ENCODE measurements around the gene BCDIN3D. TPM values are rescaled to one million over a fixed set of nuclear protein-coding genes. Genes with fewer than 3 reads are reported as not detected.

The BCDIN3D gene
- total and polyA plus RNA-seq, 11 donors = 1.6 to 3.9 (median 2.3) TPM

DNA sequence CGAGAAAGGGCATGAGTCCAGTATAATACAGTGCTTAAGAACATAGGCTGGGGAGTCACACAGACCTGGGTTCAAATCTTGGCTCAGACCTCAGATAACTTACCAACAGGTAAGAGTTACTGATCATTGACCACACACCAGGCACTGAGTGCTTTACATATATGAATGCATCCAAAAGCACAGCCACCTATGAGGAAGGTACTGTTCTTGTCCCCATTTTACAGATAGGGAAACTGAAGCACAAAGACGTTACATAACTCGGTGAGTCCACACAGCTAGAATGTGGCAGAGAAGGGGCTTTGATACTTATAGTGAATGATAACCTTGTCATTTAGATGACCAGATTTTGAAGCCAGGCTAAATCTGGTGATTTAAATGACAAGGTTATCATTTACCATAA is 33.2 kb upstream of the BCDIN3D start:
- Histone ChIP-seq H3K4me3 (no peak overlapping the region), H3K27ac (no peak overlapping the region), H3K9me3 (no peaks in the 10 kb centered on the region), H3K4me1 (peaks cover 0 to 13% (median 0%) of the 10 kb centered on the region in 12 donors), H3K36me3 (no peaks in the 10 kb centered on the region), H3K27me3 (no peaks in the 10 kb centered on the region)
- no peak for TF ChIP-seq CTCF (IDR thresholded peaks at IDR 0.05)
- DNase-seq (no peak), ATAC-seq (no peak)
- 93 to 97% (median 95%) methylated on average over 3 of the region's 3 CpGs for WGBS, 4 donors
- intact Hi-C loops (cut with DNase I) = loop anchor here in 1 of 10 donors (10.0 kb wide), 1 partner anchor 69 kb away; no protein-coding TSS in a partner anchor

DNA sequence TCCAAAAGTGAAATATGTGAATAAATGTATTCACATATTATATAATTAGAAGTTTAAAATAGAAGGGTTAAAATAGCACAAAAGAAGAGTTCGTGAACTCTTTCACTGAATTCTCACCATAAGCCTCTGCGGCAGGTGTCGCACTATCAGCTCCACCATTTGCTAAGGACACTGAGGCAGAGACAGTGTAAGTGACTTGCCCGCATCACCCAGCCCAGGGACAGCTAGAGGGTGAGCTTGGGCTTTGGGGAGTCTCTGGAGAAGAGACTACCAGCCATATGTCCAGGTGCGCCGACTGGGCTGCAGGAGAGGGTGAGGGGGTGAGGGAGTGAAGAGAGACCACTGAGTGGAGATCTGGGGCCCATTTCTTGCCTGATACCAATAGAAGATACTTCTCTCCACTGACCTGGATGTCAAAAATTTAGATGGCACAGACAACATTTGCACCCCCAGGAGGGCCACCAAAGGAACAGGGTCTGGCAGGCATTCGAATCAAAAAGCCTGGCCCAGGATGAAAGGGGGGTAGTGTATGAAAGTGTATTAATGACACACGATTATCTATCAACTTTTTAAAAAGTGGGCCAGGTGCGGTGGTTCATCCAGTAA is 32.3 kb upstream of the BCDIN3D start:
- WGBS, 4 donors = 92 to 96% (median 95%) methylated on average over 9 of the region's 9 CpGs
- TF ChIP-seq CTCF (IDR thresholded peaks at IDR 0.05) (no peak), POLR2A (IDR thresholded peaks at IDR 0.05) (no peak)
- ATAC-seq (no peak), DNase-seq (peak in 1 of 5 donors; percentile 8)
- Histone ChIP-seq H3K4me1 (peaks cover 0 to 13% (median 0%) of the 10 kb centered on the region in 12 donors), H3K27me3 (no peaks in the 10 kb centered on the region), H3K36me3 (no peaks in the 10 kb centered on the region), H3K4me3 (no peak overlapping the region), H3K9me3 (no peaks in the 10 kb centered on the region), H3K27ac (no peak overlapping the region)
- intact Hi-C loops (cut with DNase I) = loop anchor here in 1 of 10 donors (10.0 kb wide), 1 partner anchor 70 kb away; no protein-coding TSS in a partner anchor

DNA sequence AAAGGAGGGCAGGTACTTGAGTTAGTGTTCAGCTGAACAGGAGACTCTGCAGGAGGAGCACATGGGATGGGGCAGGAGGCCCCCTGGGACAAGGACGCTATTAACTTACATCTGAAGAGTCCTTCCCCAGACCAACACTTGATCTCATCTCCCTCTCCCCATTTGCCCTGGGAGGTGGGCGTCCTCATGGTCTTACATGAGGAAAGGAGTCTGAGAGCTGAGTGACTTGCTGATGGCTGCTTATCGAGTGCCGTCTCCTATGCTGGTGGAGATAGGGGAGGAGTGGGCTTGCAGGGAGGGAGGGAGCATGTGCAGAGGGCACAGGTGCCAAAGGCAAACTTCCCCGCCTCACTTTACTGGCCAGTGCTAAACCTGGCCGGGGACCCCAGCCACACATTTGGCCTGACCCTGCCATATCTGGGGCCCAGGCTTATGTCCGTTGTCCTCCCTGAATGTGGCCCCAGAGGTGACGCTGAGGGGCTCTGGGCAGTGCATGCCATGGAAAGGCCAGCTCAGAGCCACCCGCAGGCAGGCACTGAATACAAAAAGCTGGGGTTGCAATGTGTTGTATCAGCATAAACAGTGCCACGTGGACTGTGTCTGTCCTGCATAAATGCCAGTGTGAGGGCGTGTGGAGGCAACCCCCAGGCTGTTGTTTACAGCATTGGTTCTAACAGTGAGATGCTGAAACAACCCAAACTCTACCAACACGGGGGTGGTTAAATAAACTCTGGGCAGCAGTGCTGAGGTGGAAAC is 31.4 kb upstream of the BCDIN3D start:
- Histone ChIP-seq H3K9me3 (no peaks in the 10 kb centered on the region), H3K27me3 (no peaks in the 10 kb centered on the region), H3K4me1 (peaks cover 0 to 21% (median 8%) of the 10 kb centered on the region in 12 donors), H3K4me3 (no peak overlapping the region), H3K36me3 (no peaks in the 10 kb centered on the region), H3K27ac (no peak overlapping the region)
- WGBS, 4 donors = 73 to 80% (median 80%) methylated on average over 10 to 12 of the region's 12 CpGs
- TF ChIP-seq CTCF (IDR thresholded peaks at IDR 0.05) (no peak), POLR2A (IDR thresholded peaks at IDR 0.05) (no peak)
- peak in 1 of 5 donors; percentile 42 for DNase-seq
- intact Hi-C loops (cut with DNase I) = loop anchor here in 1 of 10 donors (5.0 to 10.0 kb wide), 2 partner anchors 70 to 183 kb away; partner anchors contain the start of gene ASIC1
- ATAC-seq = no peak

DNA sequence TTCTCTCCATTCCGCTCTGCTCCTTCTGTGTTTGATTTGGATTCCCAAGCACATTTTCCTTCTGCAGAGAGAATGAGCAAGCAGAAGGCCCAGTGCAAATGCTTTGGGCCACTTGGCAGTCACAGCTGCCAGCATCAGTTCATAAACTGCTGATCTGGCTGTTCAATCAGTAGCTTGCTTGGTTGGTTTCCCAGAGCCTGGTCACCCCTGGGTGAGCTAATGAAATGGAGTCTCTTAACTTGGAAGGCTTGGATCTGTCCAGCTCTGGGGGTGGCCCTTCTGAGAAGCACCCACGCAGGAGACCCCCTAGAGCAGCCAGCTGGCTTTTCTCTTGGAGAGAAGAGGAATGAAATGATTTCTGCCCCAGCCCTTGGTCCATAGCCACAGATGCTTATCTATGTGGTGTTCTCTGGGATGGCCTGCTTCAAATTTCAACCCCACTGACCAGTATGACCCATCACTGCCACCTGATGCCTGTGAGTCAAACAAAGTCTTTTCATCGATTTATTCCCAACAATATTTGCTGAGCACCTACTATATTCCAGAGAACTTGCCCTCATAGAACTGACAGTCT is 30.5 kb upstream of the BCDIN3D start:
- H3K4me3 ChIP-seq = no peak overlapping the region
- DNase-seq = peak in 1 of 5 donors; percentile 57
- TF ChIP-seq POLR2A (IDR thresholded peaks at IDR 0.05) = no peak
- no peak for TF ChIP-seq CTCF (IDR thresholded peaks at IDR 0.05)
- intact Hi-C loops (cut with DNase I) = loop anchor here in 1 of 10 donors (5.0 to 10.0 kb wide), 2 partner anchors 71 to 184 kb away; partner anchors contain the start of gene ASIC1
- H3K27me3 ChIP-seq = no peaks in the 10 kb centered on the region
- 83 to 93% (median 88%) methylated on average over 2 to 3 of the region's 3 CpGs for WGBS, 4 donors
- no peaks in the 10 kb centered on the region for H3K9me3 ChIP-seq
- peaks cover 0 to 30% (median 17%) of the 10 kb centered on the region in 12 donors for H3K4me1 ChIP-seq
- H3K27ac ChIP-seq = no peak overlapping the region
- ATAC-seq = no peak
- no peaks in the 10 kb centered on the region for H3K36me3 ChIP-seq

Measured in heart left ventricle (tissue), 16 donors.